Measurements from ENCODE around the gene KCNA2.

The KCNA2 gene

DNA sequence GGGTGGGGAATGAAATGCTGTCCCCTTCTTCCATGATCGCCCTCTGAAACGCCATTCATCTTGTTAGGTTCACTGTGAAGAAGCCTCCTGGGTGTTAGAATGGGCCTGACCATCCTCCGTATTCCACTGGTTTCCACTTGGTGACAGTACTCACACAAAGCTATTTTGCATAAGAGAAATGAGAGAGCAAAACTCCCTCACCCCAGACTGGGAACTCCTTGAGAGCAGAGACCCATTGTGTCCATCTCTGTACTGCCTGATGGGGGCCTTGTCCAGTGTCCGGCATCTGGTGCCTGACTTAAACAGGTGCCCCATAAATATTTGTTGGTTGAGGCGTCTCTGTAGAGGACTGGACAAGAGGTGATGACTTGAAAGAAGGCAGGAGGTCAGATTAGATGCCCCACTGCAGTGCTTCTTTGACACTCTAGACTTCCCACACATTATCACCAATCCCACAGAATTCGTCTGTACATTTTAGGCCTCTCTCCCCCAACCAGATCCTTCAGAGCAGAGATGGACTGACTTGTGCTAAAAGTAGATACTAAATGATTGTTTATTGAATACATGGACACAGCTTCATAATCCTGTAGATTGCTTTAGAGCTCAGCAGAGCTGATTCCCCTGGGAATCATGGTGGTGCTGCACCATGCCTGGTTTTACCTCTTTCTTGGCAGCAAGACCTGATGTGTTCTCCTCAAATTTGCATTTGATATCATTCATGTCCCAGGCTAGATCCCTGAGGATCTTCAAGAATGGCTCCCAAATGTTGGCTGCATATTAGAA lies 22.4 kb upstream of the KCNA2 start:
- no peak for DNase-seq (ENCODE audit: low read depth)

DNA sequence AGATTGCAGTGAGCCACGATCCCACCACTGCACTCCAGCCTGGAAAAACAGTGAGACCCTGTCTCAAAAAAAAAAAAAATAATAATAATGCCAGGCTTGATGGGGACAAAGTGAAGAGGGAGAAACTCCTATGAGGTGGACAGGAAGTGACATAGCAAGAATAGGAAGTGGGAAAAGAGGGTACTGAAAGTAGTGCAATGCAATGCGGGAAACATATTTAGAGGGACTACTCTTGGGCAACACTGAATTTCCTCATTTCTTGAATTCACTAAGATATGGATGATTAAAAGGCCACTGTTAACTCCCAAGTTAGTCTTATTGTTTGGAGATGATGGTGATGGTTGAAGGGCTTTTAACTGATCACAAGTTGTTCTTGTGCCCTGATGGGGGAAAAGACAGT lies 21.6 kb upstream of the KCNA2 start:
- DNase-seq (ENCODE audit: low read depth): no peak

GRCh38 chr1:110626889-110627288 lies 20.7 kb upstream of the KCNA2 start:
- no peak for DNase-seq (ENCODE audit: low read depth)

DNA sequence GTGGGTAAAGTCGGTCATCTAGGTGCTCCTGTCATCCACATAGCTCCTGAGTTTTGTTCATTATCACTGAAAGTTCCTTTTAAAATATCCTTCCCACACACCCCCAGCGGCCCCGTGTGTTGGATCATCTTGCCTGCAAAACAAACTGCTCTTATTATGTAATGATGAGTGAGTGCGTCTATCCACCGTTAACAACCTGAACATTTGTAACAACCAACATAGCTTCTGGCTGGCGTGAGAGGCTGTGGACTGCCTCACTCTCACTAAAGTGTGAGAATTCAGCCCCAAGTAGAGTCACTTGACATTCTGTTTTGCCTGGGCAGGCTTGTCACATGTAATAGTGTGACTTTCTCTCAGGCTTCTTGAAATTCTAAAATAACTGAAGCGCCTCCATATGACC lies 14.5 kb upstream of the KCNA2 start:
- DNase-seq (ENCODE audit: low read depth): no peak

GRCh38 chr1:110620250-110620615 lies 14.1 kb upstream of the KCNA2 start:
- DNase-seq (ENCODE audit: low read depth): no peak

GRCh38 chr1:110619412-110620249 lies 13.5 kb upstream of the KCNA2 start:
- peak; percentile 21 for DNase-seq (ENCODE audit: low read depth)

DNA sequence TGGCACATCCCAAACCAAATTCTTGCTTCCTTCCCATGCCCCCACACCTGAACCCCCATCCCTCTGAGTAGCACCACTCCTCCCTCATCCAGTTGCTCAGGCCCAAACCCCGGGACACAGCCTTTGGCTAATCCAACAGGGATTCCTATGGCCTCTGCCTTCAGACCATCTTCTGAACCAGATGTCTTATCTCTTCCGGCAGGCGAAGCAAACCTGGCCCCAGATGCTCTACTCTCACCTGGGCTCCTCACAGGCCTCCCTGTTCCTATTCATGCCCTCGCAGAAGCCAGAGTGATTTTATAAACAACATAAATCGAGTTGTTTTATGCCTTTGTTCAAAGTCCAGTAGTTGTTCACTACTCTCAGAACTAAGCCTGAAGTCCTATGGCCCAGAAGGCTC lies 12.5 kb upstream of the KCNA2 start:
- no peak for DNase-seq (ENCODE audit: low read depth)

DNA sequence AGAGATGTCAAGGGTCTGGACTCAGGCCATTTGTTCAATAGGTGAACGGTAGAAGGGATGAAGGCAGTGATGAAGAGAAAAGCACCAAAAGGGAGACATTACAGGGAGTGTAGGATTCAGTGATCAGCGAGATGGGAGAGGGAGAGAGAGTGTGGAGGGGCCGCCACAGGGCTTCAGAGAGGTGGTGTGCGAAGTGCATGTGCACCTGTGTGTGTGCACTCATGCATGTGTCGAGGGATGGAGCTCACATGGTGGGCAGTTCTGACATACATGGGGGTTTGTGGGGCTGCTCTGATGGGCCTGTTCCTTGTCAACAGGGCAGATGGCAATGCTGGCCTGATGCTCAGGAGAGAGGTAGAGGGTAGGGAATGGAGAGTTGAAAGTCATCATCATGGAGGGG lies 11.4 kb upstream of the KCNA2 start:
- no peak for DNase-seq (ENCODE audit: low read depth)

DNA sequence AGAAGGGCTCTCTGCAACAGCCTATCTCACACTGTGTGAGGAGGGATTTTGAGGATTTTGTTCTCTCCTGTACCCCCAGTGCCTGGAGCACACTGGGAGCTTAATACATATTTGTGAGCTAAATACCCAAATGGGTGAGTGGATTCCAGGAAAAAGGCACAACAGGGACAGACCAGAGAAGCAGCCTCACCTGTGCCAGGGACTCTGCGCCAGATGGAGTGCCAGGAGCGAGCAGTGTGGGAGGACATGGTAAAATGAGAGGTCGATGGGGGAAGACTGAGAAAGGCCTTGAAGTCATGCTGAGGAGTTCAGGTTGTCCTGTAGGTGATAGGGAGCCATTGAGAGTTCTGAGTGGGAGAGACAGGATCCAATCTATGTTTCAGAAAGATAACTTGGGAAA lies 11.0 kb upstream of the KCNA2 start:
- no peak for DNase-seq (ENCODE audit: low read depth)

DNA sequence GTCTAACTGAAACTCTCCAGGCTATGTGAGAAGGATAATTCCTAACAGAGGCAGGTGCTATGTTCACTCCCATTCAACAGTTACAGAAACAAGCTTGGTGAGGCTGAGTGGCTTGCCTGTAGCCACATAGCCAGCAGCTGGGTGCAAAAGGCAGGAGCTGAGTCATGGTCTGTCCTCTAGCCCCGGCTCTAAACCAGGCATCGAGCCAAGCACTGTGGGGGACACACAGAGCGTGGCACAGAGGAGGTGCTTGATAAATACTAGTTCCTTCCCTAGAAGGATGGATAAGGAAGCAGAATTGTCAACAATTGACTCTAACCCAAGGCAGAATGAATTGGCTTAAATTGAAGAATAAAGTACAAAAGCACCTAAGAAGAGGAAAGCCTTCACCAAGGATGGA lies 10.4 kb upstream of the KCNA2 start:
- no peak for DNase-seq (ENCODE audit: low read depth)

DNA sequence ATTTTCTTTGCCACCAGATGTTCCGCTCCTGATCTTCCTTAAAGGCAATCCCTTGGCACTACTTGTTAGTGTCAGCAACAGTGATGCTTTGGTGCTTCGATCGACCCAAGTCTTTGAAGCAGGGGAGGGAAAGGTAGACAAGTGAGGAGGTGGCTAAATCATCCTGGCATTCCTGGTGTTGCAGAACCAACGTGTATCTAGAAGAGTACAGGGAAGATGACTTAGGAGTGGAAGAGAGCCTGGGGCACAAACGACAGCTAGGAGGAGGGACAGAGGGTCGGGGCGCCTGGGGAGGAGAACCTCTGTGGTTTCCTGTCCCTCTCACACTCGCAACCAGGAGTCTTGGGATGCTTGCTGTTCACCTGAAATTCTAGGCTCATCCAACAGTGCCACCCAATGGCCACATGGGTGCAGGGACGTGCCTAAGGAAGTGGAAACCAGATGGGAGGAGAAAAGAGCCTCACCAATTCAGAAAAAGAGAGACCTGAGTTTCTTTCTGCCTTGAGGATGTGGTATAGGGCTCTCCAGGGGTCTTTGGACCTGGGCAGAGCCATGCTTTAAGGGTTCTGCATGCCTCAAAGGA lies 9.5 kb upstream of the KCNA2 start:
- DNase-seq (ENCODE audit: low read depth): peak; percentile 36

GRCh38 chr1:110612060-110612745 lies 6.0 kb upstream of the KCNA2 start:
- no peak for DNase-seq (ENCODE audit: low read depth)

DNA sequence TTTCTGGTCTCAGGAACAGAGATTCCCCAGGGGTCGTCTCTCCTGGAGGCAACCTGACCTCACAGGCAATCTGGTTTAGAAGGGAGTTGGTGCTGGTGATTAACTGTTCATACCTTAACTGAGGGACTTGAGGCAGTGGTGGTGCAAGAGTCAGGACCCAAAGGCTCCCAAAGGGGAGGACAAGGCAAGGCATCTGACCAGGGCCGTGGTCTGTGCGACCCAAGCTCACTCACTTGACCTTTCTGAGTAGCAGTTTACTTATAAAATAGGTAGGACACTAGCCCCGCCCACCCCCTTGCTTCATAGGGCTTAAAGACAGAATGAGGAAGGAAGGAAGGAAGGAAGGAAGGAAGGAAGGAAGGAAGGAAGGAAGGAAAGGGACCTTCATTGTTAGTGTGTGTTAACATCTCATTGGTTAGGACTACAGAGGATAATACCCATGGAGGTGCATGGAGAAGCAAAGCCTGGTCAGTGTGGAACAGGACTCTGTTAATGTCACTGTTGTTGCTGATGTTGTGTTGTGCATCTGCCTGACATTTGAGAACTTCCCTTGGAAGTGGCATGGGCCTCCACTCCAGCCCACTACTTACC lies 4.6 kb upstream of the KCNA2 start:
- no peak for DNase-seq (ENCODE audit: low read depth)

DNA sequence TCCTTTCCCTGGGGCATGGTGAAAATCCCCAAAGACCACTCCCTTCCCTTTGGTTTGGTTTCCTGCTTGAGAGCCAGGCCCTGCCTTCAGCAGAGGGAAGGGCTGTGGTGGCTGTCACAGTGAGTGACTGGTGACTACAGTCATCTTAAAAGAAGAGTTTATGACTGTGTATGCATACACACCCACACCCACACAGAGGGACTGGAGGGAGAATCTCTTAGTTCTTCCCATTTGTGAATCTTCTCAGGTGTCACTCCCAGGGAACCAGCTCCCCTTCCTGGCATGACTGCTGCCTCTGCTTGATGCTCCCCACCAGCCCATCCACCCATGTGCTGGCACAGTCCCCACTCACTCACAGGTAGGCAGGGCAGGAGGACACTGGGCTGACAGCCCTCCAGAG lies 3.9 kb upstream of the KCNA2 start:
- DNase-seq (ENCODE audit: low read depth): no peak

GRCh38 chr1:110608247-110608646 lies 2.1 kb upstream of the KCNA2 start:
- DNase-seq (ENCODE audit: low read depth): no peak

- DNase-seq (ENCODE audit: low read depth): no peak
These were observed 1.5 kb upstream of the KCNA2 start for GRCh38 chr1:110607536-110608230.

DNA sequence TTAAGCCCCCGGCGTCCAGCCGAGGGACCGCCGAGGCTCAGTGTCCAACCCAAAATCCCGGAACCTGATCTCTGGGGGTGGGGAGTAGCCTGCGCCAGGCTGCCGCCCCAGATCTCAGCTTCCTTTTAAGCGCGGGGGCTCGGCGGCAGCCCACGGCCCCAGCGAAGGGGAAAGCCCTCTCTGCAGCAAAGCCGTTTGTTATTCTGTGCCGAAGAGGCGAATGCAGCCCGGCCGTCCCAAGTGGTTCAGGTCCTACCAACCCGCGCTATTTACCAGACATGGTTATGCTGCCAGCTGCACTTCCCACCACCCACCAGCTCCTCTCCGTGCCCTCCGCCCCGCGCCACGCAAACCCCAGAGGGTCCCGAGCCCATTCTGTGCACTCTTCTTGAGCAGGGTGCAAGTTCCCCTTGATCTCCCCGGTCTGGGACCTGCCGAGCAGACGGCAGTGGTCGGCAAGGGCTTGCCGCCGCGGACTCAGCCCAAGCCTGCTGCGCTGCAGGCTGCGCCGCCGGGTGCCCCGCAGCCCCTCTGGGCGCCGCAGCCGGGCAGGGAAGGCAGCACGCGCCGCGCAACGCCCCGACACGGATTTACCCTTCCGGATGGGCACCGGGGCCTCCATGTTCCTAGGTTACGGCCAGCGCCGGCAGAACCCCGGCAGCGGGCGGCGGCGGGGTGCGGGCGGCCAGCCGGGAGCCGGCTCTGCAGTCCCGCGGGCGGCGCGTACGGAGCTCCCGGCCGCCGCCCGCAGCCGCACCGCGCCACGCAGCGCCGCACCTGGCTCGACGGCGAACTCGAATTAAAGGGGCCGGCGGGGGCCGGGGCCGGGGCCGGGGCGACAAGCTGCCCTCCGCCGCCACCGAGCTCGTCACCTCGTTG lies 738 bp upstream of the KCNA2 start:
- DNase-seq (ENCODE audit: low read depth): no peak

GRCh38 chr1:110605446-110605845 lies 712 bp downstream of the KCNA2 start:
- DNase-seq (ENCODE audit: low read depth): no peak

DNA sequence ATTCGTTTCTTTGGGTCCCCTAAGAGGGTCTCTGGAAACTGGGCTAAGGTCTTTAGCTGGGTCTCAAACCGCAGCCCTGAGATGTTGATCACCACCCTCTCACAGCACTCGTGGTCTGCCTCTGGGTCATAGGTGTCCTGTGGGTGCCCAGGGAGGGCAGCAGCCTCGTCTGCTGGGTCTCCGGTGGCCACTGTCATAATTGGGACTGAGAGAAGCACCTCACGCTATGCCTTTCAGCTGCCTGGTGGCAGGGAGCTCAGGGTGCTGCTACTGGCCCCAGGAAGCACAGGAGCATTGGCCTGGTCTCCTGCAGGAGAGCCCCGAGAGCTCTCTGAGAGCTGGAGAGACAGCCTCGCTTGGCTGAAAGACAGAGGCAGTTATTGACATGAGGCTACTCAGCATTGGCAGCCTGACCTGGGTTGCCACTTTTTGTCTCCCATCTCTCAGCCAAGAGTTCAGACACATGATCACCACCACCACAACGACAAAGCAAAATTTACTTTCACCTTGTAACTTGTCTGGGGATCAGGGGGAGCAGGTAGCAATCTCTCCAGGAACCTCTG lies 1.5 kb downstream of the KCNA2 start:
- no peak for DNase-seq (ENCODE audit: low read depth)

DNA sequence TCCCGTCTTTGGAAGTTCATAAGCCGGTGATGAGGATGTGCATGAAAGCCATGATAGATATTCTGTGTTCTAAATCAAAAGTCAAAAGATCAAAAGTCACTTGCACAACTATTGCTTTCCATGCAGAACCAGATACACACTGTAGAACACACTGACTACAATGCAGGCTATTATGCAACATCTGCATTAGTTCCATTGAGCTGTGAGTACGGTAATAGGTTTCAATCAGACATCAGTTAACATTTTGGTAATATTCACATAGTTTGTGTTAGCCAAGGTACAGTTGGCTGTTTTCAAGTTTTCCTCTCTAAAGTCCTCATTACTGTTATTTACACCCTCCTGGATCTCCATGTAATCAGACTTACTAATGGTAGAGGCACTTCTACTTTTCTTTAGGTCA lies 3.1 kb downstream of the KCNA2 start:
- DNase-seq (ENCODE audit: low read depth): no peak

Measured in stromal cell of bone marrow (primary cell).